Measurements from ENCODE around the gene ANKRD12. TPM values are rescaled to one million over a fixed set of nuclear protein-coding genes. Genes with fewer than 3 reads are reported as not detected.

The ANKRD12 gene
- total and polyA plus RNA-seq, 2 of the 4 experiments (the other 2 are of a cell fraction): 2.6 to 12.9 TPM

DNA sequence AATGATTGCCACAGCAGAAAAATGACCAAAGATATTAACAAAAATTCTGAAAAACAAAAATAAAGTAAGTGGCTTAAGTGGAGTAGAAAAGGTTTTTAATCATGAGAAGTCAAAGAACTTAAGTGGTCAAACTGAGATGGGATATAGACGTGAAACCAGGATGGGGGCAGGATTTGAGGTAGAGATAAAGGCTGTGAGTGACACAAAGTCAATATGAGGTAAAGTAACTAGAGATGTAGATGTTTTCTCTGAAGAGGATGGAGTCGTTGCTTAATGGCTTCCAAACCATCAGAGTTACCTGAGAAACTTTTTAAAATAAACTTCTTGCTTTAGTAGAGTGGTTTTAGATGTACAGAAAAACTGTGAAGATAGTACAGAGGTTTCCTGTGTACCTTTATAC lies 21.2 kb downstream of the ANKRD12 start:
- DNase-seq (no peak), ATAC-seq (ENCODE audit: low read depth) (no peak)
- H3K36me3 ChIP-seq (ENCODE audit: control insufficient read depth, insufficient read depth, low read length): peaks cover 4% of the 10 kb centered on the region
- no peak overlapping the region for H3K27ac ChIP-seq (ENCODE audit: insufficient read depth, low read length)
- no peak overlapping the region for H3K9ac ChIP-seq (ENCODE audit: low read depth, low read length)
- intact Hi-C loops (cut with micrococcal nuclease): no loop called here
- no peak overlapping the region for H3K4me2 ChIP-seq (ENCODE audit: low read depth, low read length)
- no peak overlapping the region for H2BK5ac ChIP-seq (ENCODE audit: low read depth, low read length, poor library complexity, severe bottlenecking)
- H3K14ac ChIP-seq (replicated peaks; ENCODE audit: low read depth, low read length): no peak overlapping the region
- H4K8ac ChIP-seq (ENCODE audit: low read depth in 2 of 2, low read length in 2 of 2): no peak overlapping the region
- H4K20me1 ChIP-seq (ENCODE audit: insufficient read depth, low read length): peaks cover 50% of the 10 kb centered on the region
- no peak overlapping the region for H2AK9ac ChIP-seq (replicated peaks; ENCODE audit: low read depth, low read length, poor library complexity)
- H4K91ac ChIP-seq (ENCODE audit: insufficient read depth, low read depth, low read length): no peak overlapping the region
- no peak for TF ChIP-seq POLR2A (IDR thresholded peaks at IDR 0.05; ENCODE audit: low read depth, low read length)
- no peak for TF ChIP-seq MXI1 (IDR thresholded peaks at IDR 0.05; ENCODE audit: borderline replicate concordance, low read depth, low read length)
- no peak for TF ChIP-seq FOS (IDR thresholded peaks at IDR 0.05; ENCODE audit: low read depth, low read length)
- 60% methylated on average over 1 of the region's 2 CpGs; no CpG with 5 or more reads in 1 of the 2 experiments for WGBS, 2 experiments (ENCODE audit: extremely low coverage in 2 of 2, insufficient read length in 1 of 2)
- H3K9me3 ChIP-seq (ENCODE audit: control insufficient read depth, insufficient read depth, low read length): no peaks in the 10 kb centered on the region
- no peak overlapping the region for H2BK120ac ChIP-seq (ENCODE audit: low read depth, low read length)
- no peak overlapping the region for H2AK5ac ChIP-seq (ENCODE audit: low read depth, low read length)
- no peaks in the 10 kb centered on the region for H3K4me1 ChIP-seq (ENCODE audit: control insufficient read depth, insufficient read depth, low read length)
- ChIA-PET POLR2A (ENCODE audit: unreplicated experiment) (no interaction called here), CTCF (no interaction called here)
- no peak overlapping the region for H3K4me3 ChIP-seq (ENCODE audit: insufficient read depth, low read depth, low read length)
- no peak overlapping the region for H3K18ac ChIP-seq (ENCODE audit: low read depth, low read length)
- BruUV-seq (replicated peaks): no TSS peak
- no peak overlapping the region for H4K5ac ChIP-seq (ENCODE audit: low read depth, low read length)
- H3K4ac ChIP-seq (ENCODE audit: low read depth, low read length): no peak overlapping the region
- H3K27me3 ChIP-seq (ENCODE audit: control insufficient read depth, insufficient read depth, low read length): no peaks in the 10 kb centered on the region
- H3K23ac ChIP-seq (ENCODE audit: low read depth, low read length): no peak overlapping the region
- peaks cover 5% of the 10 kb centered on the region for H3K9me1 ChIP-seq (ENCODE audit: insufficient read depth, low read length)
- H2BK15ac ChIP-seq (ENCODE audit: low read depth, low read length): no peak overlapping the region
- H3K79me1 ChIP-seq (ENCODE audit: low read depth in 1 of 2, low read length in 2 of 2): peaks cover 20 to 59% of the 10 kb centered on the region in 2 experiments
- no peak overlapping the region for H3K56ac ChIP-seq (ENCODE audit: extremely low read depth, insufficient read depth, low read length)
- H2BK20ac ChIP-seq (ENCODE audit: low read depth, low read length): no peak overlapping the region
- dilution Hi-C loops (cut with HindIII; ENCODE audit: low sequenced_read_pairs, unreplicated experiment): no loop called here
- in situ Hi-C loops (cut with MboI; ENCODE audit: low sequenced_read_pairs): no loop called here
- no peak overlapping the region for H2AFZ ChIP-seq (replicated peaks; ENCODE audit: low read length, poor library complexity)
